Cardiac septum (tissue), 1 donor: ENCODE data around the gene RNF111. TPM values are rescaled to one million over a fixed set of nuclear protein-coding genes. Genes with fewer than 3 reads are reported as not detected.
"Not testable (repeated sequence)": the region's sequence is repeated elsewhere in the genome, so short reads cannot be mapped to it uniquely, and the experiment has no call there.

Experiments used
- DNase-seq: peaks from one replicate; pipeline ENCODE4 v3.0.0-alpha.2; 2020; ENCODE audit warnings: low spot score
- intact Hi-C: fragments of 100-400 bp; cut with DNase I; formaldehyde crosslinking; loops from one replicate; pipeline ENCODE4 v1.14.0; 2022
- total RNA-seq: library from RNA; stranded (reverse); fragmentation: NEBNext Ultra II Directional; extraction: Animal tissue kit (Norgen Biotek cat#: 25700); gene quantifications from one replicate; pipeline ENCODE4 v1.2.1, GENCODE V29; 2021
- donor health status: DM: no; HTN: no; CAD: no.

The RNF111 gene
- total RNA-seq, 1 donor from 2014 or later = 25.9 TPM

- DNase-seq = no peak
- intact Hi-C loops = no loop called here
Observed at GRCh38 chr15:59119625-59120024, 132.2 kb downstream of the RNF111 start.

- intact Hi-C loops = no loop called here
- no peak for DNase-seq
Observed at GRCh38 chr15:59120937-59121336, 133.5 kb downstream of the RNF111 start.

GRCh38 chr15:59124261-59124660, 136.8 kb downstream of the RNF111 start:
- DNase-seq = no peak

GRCh38 chr15:59125683-59126082, 138.2 kb downstream of the RNF111 start:
- intact Hi-C loops, DNase-seq: not testable (repeated sequence)

More at GRCh38 chr15:59124261-59124660, 136.8 kb downstream of the RNF111 start:
- intact Hi-C loops = no loop called here

GRCh38 chr15:59127255-59127654, 139.8 kb downstream of the RNF111 start:
- DNase-seq, intact Hi-C loops: not testable (repeated sequence)

- DNase-seq = no peak
- intact Hi-C loops = no loop called here
Observed at GRCh38 chr15:59131456-59131855, 144.0 kb downstream of the RNF111 start.

- DNase-seq = no peak
- intact Hi-C loops = no loop called here
Observed at GRCh38 chr15:59131969-59132562, 144.6 kb downstream of the RNF111 start.

- DNase-seq = no peak
- intact Hi-C loops = no loop called here
Observed at GRCh38 chr15:59133929-59134427, 146.5 kb downstream of the RNF111 start.

- intact Hi-C loops = no loop called here
Observed at GRCh38 chr15:59137566-59137965, 150.1 kb downstream of the RNF111 start.

GRCh38 chr15:59138243-59138642, 150.8 kb downstream of the RNF111 start:
- no peak for DNase-seq
- intact Hi-C loops = no loop called here

More at GRCh38 chr15:59137566-59137965, 150.1 kb downstream of the RNF111 start:
- DNase-seq = no peak

GRCh38 chr15:59140422-59141226, 153.2 kb downstream of the RNF111 start:
- intact Hi-C loops = no loop called here
- DNase-seq = no peak

- intact Hi-C loops = no loop called here
- no peak for DNase-seq
Observed at GRCh38 chr15:59143281-59143680, 155.8 kb downstream of the RNF111 start.

- intact Hi-C loops, DNase-seq: not testable (repeated sequence)
Observed at GRCh38 chr15:59144594-59144993, 157.1 kb downstream of the RNF111 start.

Other genes starting within 250 kb of the RNF111 start
- gene ADAM10, start 238.0 kb upstream of the RNF111 start, total RNA-seq = 85.9 TPM
- gene MINDY2, start 216.4 kb upstream of the RNF111 start, total RNA-seq = 33.4 TPM
- 60.9 TPM for gene SLTM, start 54.0 kb upstream of the RNF111 start, total RNA-seq
- 0.40 TPM for gene CCNB2, start 117.5 kb downstream of the RNF111 start, total RNA-seq
- not detected for gene LDHAL6B, start 219.2 kb downstream of the RNF111 start, total RNA-seq